PC-3 (cell line): ENCODE data around the gene CTSC. TPM values are rescaled to one million over a fixed set of nuclear protein-coding genes. Genes with fewer than 3 reads are reported as not detected.

Source experiments
- ATAC-seq: fragments of 200-7000 bp; cut with Tn5 transposase; 2 replicates; pipeline ENCODE4 v1.9.1; 2020; ENCODE audit warnings: mild to moderate bottlenecking, moderate library complexity
- BruUV-seq: library from RNA; stranded (reverse); fragments of 400-500 nt; replicated peaks from 2 replicates; lab custom pipeline; 2021; lab: Mats Ljungman, UMichigan
- CTCF ChIA-PET: fragments of 300-600 bp; sonication (Branson Sonifier 250); formaldehyde crosslinking; loops from one replicate; lab custom pipeline; 2022; ENCODE audit warnings: antibody characterized with exemption; lab: Charles Lee
- POLR2A ChIA-PET: fragments of 300-600 bp; sonication (Branson Sonifier 250); formaldehyde crosslinking; loops from one replicate; lab custom pipeline; 2022; ENCODE audit warnings: antibody characterized with exemption; ENCODE audit not compliant: unreplicated experiment; lab: Charles Lee
- DNase-seq: peaks from one replicate; pipeline ENCODE4 v3.0.0-alpha.2; 2015
- H2AFZ ChIP-seq: fragments of 300-600 bp; sonication (generic); 2 replicates; pipeline ENCODE4 v1.6.0; 2016; ENCODE audit warnings: antibody characterized with exemption, low read length
- H3F3A ChIP-seq: fragments of 300-600 bp; sonication (generic); one replicate; pipeline ENCODE4 v1.6.0; 2017; ENCODE audit warnings: antibody characterized with exemption, low read length, control low read depth, mild to moderate bottlenecking; ENCODE audit not compliant: unreplicated experiment
- H3K27ac ChIP-seq: fragments of 300-600 bp; sonication (generic); 2 replicates; pipeline ENCODE4 v1.5.1; 2016; ENCODE audit warnings: mild to moderate bottlenecking, low read length
- H3K27me3 ChIP-seq: fragments of 300-600 bp; sonication (generic); 2 replicates; pipeline ENCODE4 v1.6.1; 2016; ENCODE audit warnings: low read length, mixed read lengths
- H3K36me3 ChIP-seq: fragments of 300-600 bp; sonication (generic); 2 replicates; pipeline ENCODE4 v1.6.1; 2016; ENCODE audit warnings: low read depth, mixed run types, low read length, mixed read lengths
- H3K4me1 ChIP-seq: fragments of 300-600 bp; sonication (generic); 2 replicates; pipeline ENCODE4 v1.5.1; 2016; ENCODE audit warnings: low read length; ENCODE audit not compliant: insufficient read depth
- H3K4me2 ChIP-seq: fragments of 300-600 bp; sonication (generic); 2 replicates; pipeline ENCODE4 v1.6.0; 2016; ENCODE audit warnings: low read length
- H3K4me3 ChIP-seq: fragments of 300-600 bp; sonication (generic); 2 replicates; pipeline ENCODE4 v1.5.1; 2016; ENCODE audit warnings: mild to moderate bottlenecking, low read length, mixed read lengths
- H3K79me2 ChIP-seq: fragments of 300-600 bp; sonication (generic); 2 replicates; pipeline ENCODE4 v1.6.1; 2017; ENCODE audit warnings: low read length, mixed read lengths
- H3K9ac ChIP-seq: fragments of 300-600 bp; sonication (generic); 2 replicates; pipeline ENCODE4 v1.6.0; 2016; ENCODE audit warnings: mild to moderate bottlenecking, low read length
- H3K9me2 ChIP-seq: fragments of 300-600 bp; sonication (generic); replicated peaks from 2 replicates; pipeline ENCODE4 v1.6.1; 2016; ENCODE audit warnings: mixed run types, low read length, mixed read lengths
- H3K9me3 ChIP-seq: fragments of 300-600 bp; sonication (generic); 2 replicates; pipeline ENCODE4 v1.6.1; 2016; ENCODE audit warnings: low read length, mixed read lengths
- H4K20me1 ChIP-seq: fragments of 300-600 bp; sonication (generic); 2 replicates; pipeline ENCODE4 v1.6.1; 2016; ENCODE audit warnings: low read length, mixed read lengths
- EZH2 ChIP-seq: fragments of 300-600 bp; sonication (generic); IDR thresholded peaks from one replicate; pipeline ENCODE4 v1.6.1; 2017; ENCODE audit warnings: antibody characterized with exemption, mild to moderate bottlenecking, low read length; ENCODE audit not compliant: unreplicated experiment
- EZH2phosphoT487 ChIP-seq: fragments of 300-600 bp; sonication (generic); IDR thresholded peaks from 2 replicates; pipeline ENCODE4 v1.6.1; 2018; ENCODE audit warnings: mild to moderate bottlenecking, antibody characterized with exemption, low read length, borderline replicate concordance
- intact Hi-C: fragments of 100-400 bp; cut with micrococcal nuclease; formaldehyde crosslinking; loops from 2 replicates; pipeline ENCODE4 v1.9.0; 2023
- total RNA-seq: library from RNA; depleted of rRNA; stranded (reverse); fragments of >200 nt; gene quantifications from 2 replicates; pipeline ENCODE4 v1.2.3, GENCODE V29; 2014
- TF ChIP-seq, protein P1 (sequence below): fragments of 300-600 bp; sonication (generic); conservative IDR thresholded peaks from 2 replicates; pipeline ENCODE4 v1.5.1; 2017; ENCODE audit warnings: antibody characterized with exemption, low read depth, mild to moderate bottlenecking, low read length

The CTSC gene
- total RNA-seq, 1 experiment from 2014 or later = 240 TPM

DNA sequence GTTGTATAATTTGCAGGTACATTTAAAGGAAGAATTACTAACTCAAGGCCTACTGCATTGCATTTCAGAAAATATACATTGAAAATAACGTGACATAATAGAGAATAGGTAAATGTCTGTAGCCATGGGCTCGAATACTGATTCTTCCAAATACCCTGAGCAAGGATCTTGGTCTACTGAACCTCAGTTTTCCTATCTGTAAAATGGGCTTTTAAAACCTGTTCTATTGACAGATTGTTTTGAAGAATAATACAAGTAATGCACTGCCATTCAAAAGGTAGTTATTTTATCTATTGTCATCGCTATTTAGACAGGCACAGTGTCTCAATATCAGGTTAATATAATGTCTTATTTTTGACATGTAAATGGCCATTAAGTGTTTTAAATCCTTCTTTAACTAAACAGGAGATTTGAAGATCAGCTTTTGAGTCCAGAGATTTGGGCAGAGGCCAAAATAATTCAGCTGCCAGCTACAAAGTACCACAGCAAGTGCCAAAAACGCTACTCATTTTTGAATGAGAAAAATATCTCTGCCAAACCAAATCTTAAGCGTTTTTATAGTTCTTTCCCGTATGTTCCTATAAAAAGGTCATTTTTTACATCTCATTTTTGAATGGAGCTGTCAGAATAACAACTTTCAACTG lies 56.7 kb downstream of the CTSC start:
- Histone ChIP-seq H3K4me3 (no peak overlapping the region), H3K4me1 (no peaks in the 10 kb centered on the region), H3K9ac (no peak overlapping the region), H4K20me1 (no peaks in the 10 kb centered on the region), H3K9me2 (no peaks in the 10 kb centered on the region), H3K4me2 (no peak overlapping the region), H3K36me3 (no peaks in the 10 kb centered on the region), H3K27ac (no peak overlapping the region), H3K79me2 (no peaks in the 10 kb centered on the region), H3F3A (no peaks in the 10 kb centered on the region), H3K27me3 (no peaks in the 10 kb centered on the region), H3K9me3 (no peaks in the 10 kb centered on the region), H2AFZ (no peak overlapping the region)
- TF ChIP-seq EZH2phosphoT487 = no peak
- TF ChIP-seq, protein P1, sequence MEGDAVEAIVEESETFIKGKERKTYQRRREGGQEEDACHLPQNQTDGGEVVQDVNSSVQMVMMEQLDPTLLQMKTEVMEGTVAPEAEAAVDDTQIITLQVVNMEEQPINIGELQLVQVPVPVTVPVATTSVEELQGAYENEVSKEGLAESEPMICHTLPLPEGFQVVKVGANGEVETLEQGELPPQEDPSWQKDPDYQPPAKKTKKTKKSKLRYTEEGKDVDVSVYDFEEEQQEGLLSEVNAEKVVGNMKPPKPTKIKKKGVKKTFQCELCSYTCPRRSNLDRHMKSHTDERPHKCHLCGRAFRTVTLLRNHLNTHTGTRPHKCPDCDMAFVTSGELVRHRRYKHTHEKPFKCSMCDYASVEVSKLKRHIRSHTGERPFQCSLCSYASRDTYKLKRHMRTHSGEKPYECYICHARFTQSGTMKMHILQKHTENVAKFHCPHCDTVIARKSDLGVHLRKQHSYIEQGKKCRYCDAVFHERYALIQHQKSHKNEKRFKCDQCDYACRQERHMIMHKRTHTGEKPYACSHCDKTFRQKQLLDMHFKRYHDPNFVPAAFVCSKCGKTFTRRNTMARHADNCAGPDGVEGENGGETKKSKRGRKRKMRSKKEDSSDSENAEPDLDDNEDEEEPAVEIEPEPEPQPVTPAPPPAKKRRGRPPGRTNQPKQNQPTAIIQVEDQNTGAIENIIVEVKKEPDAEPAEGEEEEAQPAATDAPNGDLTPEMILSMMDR = no peak
- no peak for TF ChIP-seq EZH2
- intact Hi-C loops = loop anchor here (1.0 to 5.0 kb wide), 4 partner anchors 262 to 558 kb away; no protein-coding TSS in a partner anchor
- BruUV-seq = no TSS peak
- POLR2A ChIA-PET = no interaction called here
- CTCF ChIA-PET = interaction anchor here (0.6 kb wide), 3 partner anchors 44 to 538 kb away, joined by 3 read pairs; no protein-coding TSS in a partner anchor
- no peak for ATAC-seq
- DNase-seq = no peak

DNA sequence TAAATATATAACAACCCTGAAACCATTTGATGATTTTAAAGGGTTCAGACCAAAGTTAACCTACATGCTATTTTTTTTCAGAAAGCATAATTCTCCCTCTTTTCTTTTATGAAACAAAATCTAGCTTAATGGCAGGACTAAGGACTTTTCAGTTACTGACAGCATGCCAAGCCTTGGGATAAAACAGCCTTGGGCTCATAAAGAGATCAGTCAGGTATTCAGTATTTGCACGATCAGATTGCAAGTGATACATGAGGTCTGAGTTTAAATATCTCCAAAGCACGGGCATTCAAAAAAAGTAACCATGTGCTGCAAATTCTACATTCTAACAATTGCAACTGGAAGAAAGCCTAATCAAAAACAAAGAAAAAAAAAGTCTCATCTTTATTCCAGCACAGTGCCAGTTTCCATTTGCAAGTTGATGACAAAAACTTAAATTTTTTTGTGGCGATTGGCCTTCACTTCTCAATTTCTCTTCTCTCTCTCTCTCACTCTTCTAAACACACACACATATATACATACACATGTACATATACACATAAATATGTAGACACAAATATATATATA lies 60.1 kb downstream of the CTSC start:
- intact Hi-C loops = no loop called here
- no peaks in the 10 kb centered on the region for H3K9me2 ChIP-seq
- H3K36me3 ChIP-seq = no peaks in the 10 kb centered on the region
- H3K9me3 ChIP-seq = no peaks in the 10 kb centered on the region
- POLR2A ChIA-PET = no interaction called here
- no peak overlapping the region for H3K4me3 ChIP-seq
- DNase-seq = no peak
- no peak overlapping the region for H3K9ac ChIP-seq
- BruUV-seq = no TSS peak
- TF ChIP-seq EZH2phosphoT487 (no peak), EZH2 (no peak)
- TF ChIP-seq, protein P1 = no peak
- no peak for ATAC-seq
- CTCF ChIA-PET = no interaction called here
- H3K79me2 ChIP-seq = no peaks in the 10 kb centered on the region
- H3K4me1 ChIP-seq = no peaks in the 10 kb centered on the region
- no peak overlapping the region for H3K4me2 ChIP-seq
- no peaks in the 10 kb centered on the region for H4K20me1 ChIP-seq
- H3F3A ChIP-seq = no peaks in the 10 kb centered on the region
- no peak overlapping the region for H3K27ac ChIP-seq
- no peaks in the 10 kb centered on the region for H3K27me3 ChIP-seq
- no peak overlapping the region for H2AFZ ChIP-seq

DNA sequence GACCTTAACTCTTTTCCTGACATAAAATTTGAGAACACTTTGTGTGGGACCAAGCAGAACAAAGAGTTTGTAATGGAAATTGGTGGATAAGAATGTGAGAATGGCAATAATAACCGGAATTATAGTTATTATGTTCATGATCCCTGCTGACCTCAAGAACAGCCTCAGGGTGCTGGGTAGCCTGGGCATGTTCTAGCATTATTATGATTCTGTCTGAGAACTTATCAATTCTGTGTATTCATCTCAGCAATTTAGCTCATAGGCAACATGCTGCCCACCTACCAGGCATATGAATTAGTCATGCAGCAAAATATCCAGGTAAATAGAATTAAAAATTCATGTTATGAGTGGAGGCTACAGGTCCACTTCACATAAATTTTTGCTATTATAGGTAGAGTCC lies 61.9 kb downstream of the CTSC start:
- Histone ChIP-seq H3K9me2 (no peaks in the 10 kb centered on the region), H4K20me1 (no peaks in the 10 kb centered on the region), H3K4me3 (no peak overlapping the region), H3K27me3 (no peaks in the 10 kb centered on the region), H3F3A (no peaks in the 10 kb centered on the region), H3K36me3 (no peaks in the 10 kb centered on the region), H3K79me2 (no peaks in the 10 kb centered on the region), H3K4me2 (no peak overlapping the region), H3K27ac (no peak overlapping the region), H3K9ac (no peak overlapping the region), H3K4me1 (no peaks in the 10 kb centered on the region), H3K9me3 (no peaks in the 10 kb centered on the region), H2AFZ (no peak overlapping the region)
- ChIA-PET CTCF (no interaction called here), POLR2A (no interaction called here)
- no TSS peak for BruUV-seq
- ATAC-seq (no peak), DNase-seq (no peak)
- intact Hi-C loops = no loop called here
- TF ChIP-seq, protein P1 = no peak
- no peak for TF ChIP-seq EZH2phosphoT487
- no peak for TF ChIP-seq EZH2
